ENCODE results near the gene SLC1A2.

DNA sequence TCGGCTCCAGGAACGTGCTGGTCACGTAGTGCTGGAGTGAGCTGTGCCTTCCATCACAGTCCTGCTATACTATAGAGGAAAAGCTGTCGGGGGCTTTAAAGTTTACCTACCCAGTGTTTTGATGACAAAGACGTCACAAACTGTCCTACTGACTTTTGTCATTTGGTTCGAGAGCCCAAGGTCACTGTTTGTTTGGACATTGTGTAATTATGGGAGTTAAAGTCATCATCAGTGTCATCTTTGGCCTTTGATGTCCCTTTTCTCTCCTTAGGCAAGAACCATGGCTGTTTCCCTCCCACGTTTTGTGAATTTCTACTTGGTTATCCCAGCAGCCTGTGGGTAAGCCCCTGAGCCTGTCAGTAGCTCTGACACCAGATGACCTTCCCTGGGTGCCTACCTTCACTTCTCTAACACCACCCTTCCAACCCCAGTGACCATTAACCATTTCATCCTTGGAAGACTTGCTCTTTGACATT lies 59.3 kb downstream of the SLC1A2 start:
- TF ChIP-seq, protein P1, sequence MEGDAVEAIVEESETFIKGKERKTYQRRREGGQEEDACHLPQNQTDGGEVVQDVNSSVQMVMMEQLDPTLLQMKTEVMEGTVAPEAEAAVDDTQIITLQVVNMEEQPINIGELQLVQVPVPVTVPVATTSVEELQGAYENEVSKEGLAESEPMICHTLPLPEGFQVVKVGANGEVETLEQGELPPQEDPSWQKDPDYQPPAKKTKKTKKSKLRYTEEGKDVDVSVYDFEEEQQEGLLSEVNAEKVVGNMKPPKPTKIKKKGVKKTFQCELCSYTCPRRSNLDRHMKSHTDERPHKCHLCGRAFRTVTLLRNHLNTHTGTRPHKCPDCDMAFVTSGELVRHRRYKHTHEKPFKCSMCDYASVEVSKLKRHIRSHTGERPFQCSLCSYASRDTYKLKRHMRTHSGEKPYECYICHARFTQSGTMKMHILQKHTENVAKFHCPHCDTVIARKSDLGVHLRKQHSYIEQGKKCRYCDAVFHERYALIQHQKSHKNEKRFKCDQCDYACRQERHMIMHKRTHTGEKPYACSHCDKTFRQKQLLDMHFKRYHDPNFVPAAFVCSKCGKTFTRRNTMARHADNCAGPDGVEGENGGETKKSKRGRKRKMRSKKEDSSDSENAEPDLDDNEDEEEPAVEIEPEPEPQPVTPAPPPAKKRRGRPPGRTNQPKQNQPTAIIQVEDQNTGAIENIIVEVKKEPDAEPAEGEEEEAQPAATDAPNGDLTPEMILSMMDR (IDR thresholded peaks at IDR 0.05; ENCODE audit: insufficient read depth, low read length): no peak
- TF ChIP-seq POLR2AphosphoS5 (IDR thresholded peaks at IDR 0.05; ENCODE audit: low read depth) (no peak), GABPA (IDR thresholded peaks at IDR 0.05; ENCODE audit: low read depth) (no peak)
